Breast epithelium (tissue), 4 donors: Measurements from ENCODE around the gene MAPK11. TPM values are rescaled to one million over a fixed set of nuclear protein-coding genes. Genes with fewer than 3 reads are reported as not detected.

ENCODE experiments used
- DNase-seq, 2 donors: peaks; one replicate each; pipeline ENCODE4 v3.0.0-alpha.2; 2019; ENCODE audit warnings: low spot score in 2 of 2
- H3K27ac ChIP-seq, 2 donors: fragments of 200-600 bp; sonication (generic) in 1 of 2; one replicate each; pipeline ENCODE4 v1.5.1; 2016 to 2019; ENCODE audit warnings: mild to moderate bottlenecking in 1 of 2
- H3K27me3 ChIP-seq, 2 donors: fragments of 200-600 bp; sonication (generic) in 1 of 2; one replicate each; pipeline versions ENCODE4 v1.5.1 to v1.6.0; 2017 to 2019; ENCODE audit warnings: control low read depth in 1 of 2, mild to moderate bottlenecking in 1 of 2
- H3K36me3 ChIP-seq: fragments of 200-600 bp; one replicate; pipeline ENCODE4 v1.5.1; 2019
- H3K4me1 ChIP-seq, 2 donors: fragments of 200-600 bp; sonication (generic); one replicate each; pipeline ENCODE4 v1.5.1; 2016 to 2019; ENCODE audit warnings: control low read depth in 1 of 2
- H3K4me3 ChIP-seq, 3 donors: fragments of 200-600 bp; sonication (generic); 1 replicate in 2 of 3; 2 replicates in 1 of 3; pipeline ENCODE4 v1.5.1; 2016 to 2019; ENCODE audit warnings: mild to moderate bottlenecking in 3 of 3, moderate library complexity in 2 of 3
- H3K9me3 ChIP-seq, 2 donors: fragments of 200-600 bp; sonication (generic) in 1 of 2; one replicate each; pipeline ENCODE4 v1.5.1; 2016 to 2019; ENCODE audit warnings: control low read depth in 1 of 2
- POLR2A ChIP-seq: fragments of 450-650 bp; IDR thresholded peaks from one replicate; pipeline ENCODE4 v1.6.1; 2016; ENCODE audit warnings: antibody characterized with exemption, mild to moderate bottlenecking, moderate library complexity
- POLR2AphosphoS5 ChIP-seq, 3 donors: sonication (generic); formaldehyde crosslinking; IDR thresholded peaks; one replicate each; pipeline ENCODE4 v1.6.1; 2017; ENCODE audit warnings: antibody characterized with exemption in 3 of 3
- intact Hi-C: fragments of 100-400 bp; cut with DNase I; formaldehyde crosslinking; loops from one replicate; pipeline ENCODE4 v1.15.1; 2023; ENCODE audit warnings: low total_unique reads
- total RNA-seq, 3 donors: library from RNA; depleted of rRNA; stranded (reverse); fragments of >200 nt; gene quantifications; one replicate each; pipeline ENCODE4 v1.1.0, GENCODE V29; 2016
- TF ChIP-seq, protein P1 (sequence below), 3 donors: fragments of 450-650 bp; IDR thresholded peaks; one replicate each; pipeline ENCODE4 v1.5.1; 2016 to 2017; ENCODE audit warnings: antibody characterized with exemption in 3 of 3, mild to moderate bottlenecking in 3 of 3, moderate library complexity in 3 of 3

Gene MAPK11
- total RNA-seq, 3 donors from 2014 or later = 5.7 to 16.5 (median 13.4) TPM

DNA sequence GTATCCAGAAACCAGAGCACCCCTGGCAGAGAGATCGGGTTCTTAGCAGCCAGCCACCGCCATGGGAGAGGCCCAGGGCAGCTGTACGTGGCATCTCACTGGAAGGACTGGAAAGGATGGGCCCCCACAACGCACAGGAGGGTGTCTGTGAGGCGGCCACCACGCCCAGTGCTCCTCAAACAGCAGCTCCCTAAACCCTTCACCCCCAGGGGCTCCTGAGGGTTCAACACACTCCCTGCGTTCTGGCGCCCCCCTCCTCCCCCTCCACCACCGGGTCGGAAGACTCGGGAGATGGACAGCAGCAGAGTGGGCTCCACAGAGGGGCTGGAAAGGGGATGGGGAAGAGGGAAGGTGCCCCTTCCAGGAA lies 9.8 kb downstream of the MAPK11 start:
- Histone ChIP-seq H3K36me3 (no peaks in the 10 kb centered on the region), H3K4me1 (no peaks in the 10 kb centered on the region), H3K27ac (no peak overlapping the region), H3K27me3 (peaks cover 0 to 25% of the 10 kb centered on the region in 2 donors), H3K4me3 (peak overlapping the region; percentile 43 to 79 (median 50)), H3K9me3 (no peaks in the 10 kb centered on the region)
- TF ChIP-seq, protein P1, sequence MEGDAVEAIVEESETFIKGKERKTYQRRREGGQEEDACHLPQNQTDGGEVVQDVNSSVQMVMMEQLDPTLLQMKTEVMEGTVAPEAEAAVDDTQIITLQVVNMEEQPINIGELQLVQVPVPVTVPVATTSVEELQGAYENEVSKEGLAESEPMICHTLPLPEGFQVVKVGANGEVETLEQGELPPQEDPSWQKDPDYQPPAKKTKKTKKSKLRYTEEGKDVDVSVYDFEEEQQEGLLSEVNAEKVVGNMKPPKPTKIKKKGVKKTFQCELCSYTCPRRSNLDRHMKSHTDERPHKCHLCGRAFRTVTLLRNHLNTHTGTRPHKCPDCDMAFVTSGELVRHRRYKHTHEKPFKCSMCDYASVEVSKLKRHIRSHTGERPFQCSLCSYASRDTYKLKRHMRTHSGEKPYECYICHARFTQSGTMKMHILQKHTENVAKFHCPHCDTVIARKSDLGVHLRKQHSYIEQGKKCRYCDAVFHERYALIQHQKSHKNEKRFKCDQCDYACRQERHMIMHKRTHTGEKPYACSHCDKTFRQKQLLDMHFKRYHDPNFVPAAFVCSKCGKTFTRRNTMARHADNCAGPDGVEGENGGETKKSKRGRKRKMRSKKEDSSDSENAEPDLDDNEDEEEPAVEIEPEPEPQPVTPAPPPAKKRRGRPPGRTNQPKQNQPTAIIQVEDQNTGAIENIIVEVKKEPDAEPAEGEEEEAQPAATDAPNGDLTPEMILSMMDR (IDR thresholded peaks at IDR 0.05) = no peak
- no peak for TF ChIP-seq POLR2A
- no peak for TF ChIP-seq POLR2AphosphoS5 (IDR thresholded peaks at IDR 0.05)
- intact Hi-C loops = no loop called here
- no peak for DNase-seq

DNA sequence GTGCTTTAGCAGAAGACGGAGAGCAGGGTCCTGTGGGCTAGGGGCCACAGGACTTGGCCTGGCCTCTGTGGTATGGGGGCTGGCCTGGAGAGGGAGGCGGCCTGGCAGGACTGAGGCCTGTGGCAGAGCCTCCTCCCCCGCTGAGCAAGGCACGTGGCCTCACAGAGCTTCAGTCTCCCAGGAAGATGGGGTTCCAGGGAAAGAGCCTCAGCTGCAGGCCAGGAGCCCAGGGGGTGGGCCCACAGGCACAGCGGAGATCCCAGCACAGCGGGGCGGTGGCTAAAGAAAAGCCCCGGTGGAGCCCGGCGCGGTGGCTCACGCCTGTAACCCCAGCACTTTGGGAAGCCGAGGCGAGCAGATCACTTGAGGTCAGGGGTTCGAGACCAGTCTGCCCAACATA lies 10.9 kb downstream of the MAPK11 start:
- TF ChIP-seq POLR2A = no peak
- no peak for TF ChIP-seq POLR2AphosphoS5 (IDR thresholded peaks at IDR 0.05)
- TF ChIP-seq, protein P1 (IDR thresholded peaks at IDR 0.05) = no peak
- no peaks in the 10 kb centered on the region for H3K9me3 ChIP-seq
- intact Hi-C loops = loop anchor here (10.0 kb wide), 1 partner anchor 245 kb away; the partner anchor contains the start of genes LMF2 and NCAPH2
- no peaks in the 10 kb centered on the region for H3K36me3 ChIP-seq
- no peak for DNase-seq
- H3K27me3 ChIP-seq = peaks cover 0 to 25% of the 10 kb centered on the region in 2 donors
- no peaks in the 10 kb centered on the region for H3K4me1 ChIP-seq
- H3K4me3 ChIP-seq = no peak overlapping the region
- H3K27ac ChIP-seq = no peak overlapping the region

DNA sequence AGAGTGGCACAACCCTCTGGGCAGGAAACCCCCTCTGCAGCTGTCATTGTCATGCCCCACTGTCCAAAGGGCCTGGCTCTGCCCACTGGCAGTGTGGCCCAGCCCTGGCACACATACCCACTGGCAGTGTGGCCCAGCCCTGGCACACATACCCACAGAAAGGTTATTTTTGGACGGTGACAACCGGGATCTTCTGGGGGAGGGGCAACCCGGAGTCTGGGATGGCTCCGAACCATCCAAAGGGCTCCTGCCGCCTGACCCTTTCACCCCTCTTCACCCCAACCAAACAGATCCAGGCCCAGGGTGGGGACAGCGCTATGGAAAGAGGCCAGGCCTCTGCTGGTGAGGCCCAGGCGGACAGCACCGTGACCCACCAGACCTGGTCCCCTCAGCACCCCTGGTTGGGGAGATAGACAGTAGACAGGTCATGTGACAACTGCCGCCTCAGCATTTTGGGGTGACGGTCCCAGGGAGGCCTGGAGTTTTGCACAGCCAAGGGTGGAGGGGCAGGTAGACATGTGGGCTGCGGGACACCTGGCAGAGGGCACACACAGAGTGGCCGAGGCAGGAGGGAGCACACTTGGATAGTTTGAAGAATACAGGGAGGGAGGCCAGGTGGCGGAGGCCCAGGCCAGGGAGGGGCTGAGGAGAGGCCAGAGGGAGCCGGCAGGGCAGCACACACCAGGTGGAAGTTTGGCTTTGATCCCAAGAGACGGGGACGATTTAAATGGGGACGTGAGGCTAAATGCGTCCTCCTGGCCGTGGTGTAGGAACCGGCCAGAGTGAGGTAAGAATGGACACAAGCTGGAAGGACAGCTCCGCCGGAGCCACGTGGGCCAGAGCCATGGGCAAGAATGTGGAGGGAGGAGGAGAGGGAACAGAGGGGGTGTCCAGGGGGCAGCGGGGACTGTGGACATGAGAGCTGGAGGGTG lies 11.6 kb downstream of the MAPK11 start:
- Histone ChIP-seq H3K9me3 (no peaks in the 10 kb centered on the region), H3K36me3 (no peaks in the 10 kb centered on the region), H3K27ac (no peak overlapping the region), H3K27me3 (peaks cover 0 to 25% of the 10 kb centered on the region in 2 donors), H3K4me1 (no peaks in the 10 kb centered on the region), H3K4me3 (no peak overlapping the region)
- DNase-seq = no peak
- TF ChIP-seq, protein P1 (IDR thresholded peaks at IDR 0.05) = no peak
- no peak for TF ChIP-seq POLR2A
- TF ChIP-seq POLR2AphosphoS5 (IDR thresholded peaks at IDR 0.05) = no peak
- intact Hi-C loops = loop anchor here (10.0 kb wide), 1 partner anchor 246 kb away; the partner anchor contains the start of genes LMF2 and NCAPH2

DNA sequence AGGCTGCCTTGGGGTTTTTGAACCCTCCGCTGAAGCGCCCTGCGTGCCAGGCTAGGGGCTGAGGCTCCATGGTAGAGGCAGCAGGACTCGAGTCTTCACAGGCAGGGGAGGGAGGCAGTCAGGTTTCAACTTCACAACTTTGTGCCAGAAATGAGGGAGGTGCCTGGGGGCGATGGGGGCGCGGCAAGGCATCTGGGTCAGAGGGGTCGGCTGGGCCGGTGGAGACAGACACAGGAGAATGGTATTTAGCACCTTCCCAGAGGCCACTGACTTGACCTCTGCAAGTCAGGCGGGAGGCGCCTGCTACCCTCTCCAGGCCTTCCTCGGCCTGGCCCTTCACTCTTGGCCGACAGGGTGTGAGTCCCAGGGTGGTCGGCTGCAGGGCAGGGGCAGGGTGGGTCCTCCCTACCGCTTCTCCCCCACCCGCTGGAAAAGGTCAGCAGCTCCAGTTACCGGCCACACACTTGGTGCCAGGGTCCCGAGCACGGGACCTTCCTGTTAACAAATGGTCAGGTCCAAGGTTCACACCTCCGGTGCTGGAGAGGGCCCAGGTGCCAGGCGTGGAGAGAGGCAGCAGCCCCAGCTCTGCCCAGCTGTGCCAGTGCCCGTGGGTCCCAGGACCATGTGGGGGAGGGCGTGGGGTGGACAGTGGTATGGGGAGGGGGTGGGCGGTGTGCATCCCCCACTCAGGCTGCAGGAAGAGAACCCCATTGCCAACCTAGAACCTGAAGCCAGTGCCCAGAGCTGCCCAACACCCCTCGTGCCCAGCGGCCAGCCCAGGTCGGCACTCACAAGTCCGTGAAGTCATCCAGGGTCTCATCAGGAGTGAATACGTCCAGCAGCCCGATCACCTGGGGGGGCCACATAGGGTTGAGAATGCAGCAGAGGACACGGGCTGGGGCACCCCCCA lies 12.5 kb downstream of the MAPK11 start:
- Histone ChIP-seq H3K27ac (no peak overlapping the region), H3K27me3 (peaks cover 0 to 21% of the 10 kb centered on the region in 2 donors), H3K36me3 (no peaks in the 10 kb centered on the region), H3K9me3 (no peaks in the 10 kb centered on the region), H3K4me3 (no peak overlapping the region), H3K4me1 (no peaks in the 10 kb centered on the region)
- intact Hi-C loops = loop anchor here (10.0 kb wide), 1 partner anchor 247 kb away; the partner anchor contains the start of genes LMF2 and NCAPH2
- DNase-seq = no peak
- no peak for TF ChIP-seq POLR2A
- TF ChIP-seq POLR2AphosphoS5 (IDR thresholded peaks at IDR 0.05) = no peak
- TF ChIP-seq, protein P1 (IDR thresholded peaks at IDR 0.05) = no peak
